Smooth muscle cell of the brain vasculature (primary cell): ENCODE results near the gene GHDC.

Experiments
- DNase-seq: peaks from one replicate; pipeline ENCODE4 v3.0.0-alpha.2; 2012; ENCODE audit warnings: low read depth, low spot score

Gene GHDC

GRCh38 chr17:42182927-42183734, 11.2 kb downstream of the GHDC start:
- DNase-seq, result no peak

GRCh38 chr17:42181851-42182207, 12.5 kb downstream of the GHDC start:
- no peak for DNase-seq

- DNase-seq, result no peak
Measured at GRCh38 chr17:42180922-42181850, 13.1 kb downstream of the GHDC start, which contains the start of gene KCNH4. Gene KCNH4 (minus strand): TSS chr17:42181142. CDS start chr17:42180945, 197 bp downstream.

GRCh38 chr17:42180411-42180921, 13.8 kb downstream of the GHDC start:
- DNase-seq, result no peak

GRCh38 chr17:42179911-42180410, 14.3 kb downstream of the GHDC start:
- no peak for DNase-seq

GRCh38 chr17:42179335-42179734, 15.0 kb downstream of the GHDC start:
- DNase-seq, result no peak

GRCh38 chr17:42178817-42179216, 15.5 kb downstream of the GHDC start:
- DNase-seq, result no peak

GRCh38 chr17:42177684-42178083, 16.6 kb downstream of the GHDC start:
- no peak for DNase-seq

- DNase-seq, result no peak
Measured at GRCh38 chr17:42174126-42174783, 20.0 kb downstream of the GHDC start.

GRCh38 chr17:42171831-42172230, 22.5 kb downstream of the GHDC start:
- DNase-seq, result no peak

GRCh38 chr17:42169351-42169750, 24.9 kb downstream of the GHDC start:
- DNase-seq, result no peak

- no peak for DNase-seq
Measured at GRCh38 chr17:42167807-42168206, 26.5 kb downstream of the GHDC start.

- DNase-seq, result no peak
Measured at GRCh38 chr17:42166196-42166763, 28.0 kb downstream of the GHDC start.

- DNase-seq, result no peak
Measured at GRCh38 chr17:42165751-42166150, 28.5 kb downstream of the GHDC start.

- no peak for DNase-seq
Measured at GRCh38 chr17:42163696-42164407, 30.4 kb downstream of the GHDC start.

- DNase-seq, result no peak
Measured at GRCh38 chr17:42163113-42163512, 31.2 kb downstream of the GHDC start.

- no peak for DNase-seq
Measured at GRCh38 chr17:42160531-42160910, 33.8 kb downstream of the GHDC start.

- no peak for DNase-seq
Measured at GRCh38 chr17:42159796-42160530, 34.3 kb downstream of the GHDC start.

- DNase-seq, result no peak
Measured at GRCh38 chr17:42155614-42156045, 38.7 kb downstream of the GHDC start.
